PFSK-1 (cell line): ENCODE data around the gene CLN3.

ENCODE experiments used
- FOXP2 ChIP-seq: optimal IDR thresholded peaks from 2 replicates; pipeline ENCODE3; 2011; ENCODE audit warnings: borderline replicate concordance, control low read depth, inconsistent platforms; ENCODE audit not compliant: insufficient read depth; ENCODE audit errors: extremely low read length, extremely low read depth
- POLR2AphosphoS5 ChIP-seq: IDR thresholded peaks from 2 replicates; pipeline ENCODE4 v1.6.1; 2012; ENCODE audit warnings: low read depth, mild to moderate bottlenecking, control low read depth, low read length, moderate library complexity
- SIN3A ChIP-seq: IDR thresholded peaks from 2 replicates; pipeline ENCODE4 v1.6.1; 2012; ENCODE audit warnings: mild to moderate bottlenecking, low read length, moderate library complexity, borderline replicate concordance; ENCODE audit not compliant: insufficient read depth
- TAF1 ChIP-seq: IDR thresholded peaks from 2 replicates; pipeline ENCODE4 v1.6.1; 2012; ENCODE audit warnings: low read length, control low read depth, borderline replicate concordance; ENCODE audit not compliant: insufficient read depth
- TF ChIP-seq, protein P1 (sequence below), 2 experiments: IDR thresholded peaks; 2 replicates each; pipeline versions ENCODE4 v1.6.1 to v1.8.0; 2011 to 2012; ENCODE audit warnings: low read depth in 2 of 2, low read length in 2 of 2, control low read depth in 1 of 2, inconsistent platforms in 1 of 2, mild to moderate bottlenecking in 1 of 2, moderate library complexity in 1 of 2; ENCODE audit not compliant: insufficient read depth in 1 of 2

The CLN3 gene

GRCh38 chr16:28497861-28498599 is 6.2 kb upstream of the CLN3 start:
- TF ChIP-seq FOXP2 (no peak), TAF1 (no peak), POLR2AphosphoS5 (no peak), SIN3A (no peak)
- TF ChIP-seq, protein P1, sequence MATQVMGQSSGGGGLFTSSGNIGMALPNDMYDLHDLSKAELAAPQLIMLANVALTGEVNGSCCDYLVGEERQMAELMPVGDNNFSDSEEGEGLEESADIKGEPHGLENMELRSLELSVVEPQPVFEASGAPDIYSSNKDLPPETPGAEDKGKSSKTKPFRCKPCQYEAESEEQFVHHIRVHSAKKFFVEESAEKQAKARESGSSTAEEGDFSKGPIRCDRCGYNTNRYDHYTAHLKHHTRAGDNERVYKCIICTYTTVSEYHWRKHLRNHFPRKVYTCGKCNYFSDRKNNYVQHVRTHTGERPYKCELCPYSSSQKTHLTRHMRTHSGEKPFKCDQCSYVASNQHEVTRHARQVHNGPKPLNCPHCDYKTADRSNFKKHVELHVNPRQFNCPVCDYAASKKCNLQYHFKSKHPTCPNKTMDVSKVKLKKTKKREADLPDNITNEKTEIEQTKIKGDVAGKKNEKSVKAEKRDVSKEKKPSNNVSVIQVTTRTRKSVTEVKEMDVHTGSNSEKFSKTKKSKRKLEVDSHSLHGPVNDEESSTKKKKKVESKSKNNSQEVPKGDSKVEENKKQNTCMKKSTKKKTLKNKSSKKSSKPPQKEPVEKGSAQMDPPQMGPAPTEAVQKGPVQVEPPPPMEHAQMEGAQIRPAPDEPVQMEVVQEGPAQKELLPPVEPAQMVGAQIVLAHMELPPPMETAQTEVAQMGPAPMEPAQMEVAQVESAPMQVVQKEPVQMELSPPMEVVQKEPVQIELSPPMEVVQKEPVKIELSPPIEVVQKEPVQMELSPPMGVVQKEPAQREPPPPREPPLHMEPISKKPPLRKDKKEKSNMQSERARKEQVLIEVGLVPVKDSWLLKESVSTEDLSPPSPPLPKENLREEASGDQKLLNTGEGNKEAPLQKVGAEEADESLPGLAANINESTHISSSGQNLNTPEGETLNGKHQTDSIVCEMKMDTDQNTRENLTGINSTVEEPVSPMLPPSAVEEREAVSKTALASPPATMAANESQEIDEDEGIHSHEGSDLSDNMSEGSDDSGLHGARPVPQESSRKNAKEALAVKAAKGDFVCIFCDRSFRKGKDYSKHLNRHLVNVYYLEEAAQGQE (IDR thresholded peaks at IDR 0.05; ENCODE audit: insufficient read depth in 1 of 2, low read depth in 2 of 2, low read length in 2 of 2), result no peak

DNA sequence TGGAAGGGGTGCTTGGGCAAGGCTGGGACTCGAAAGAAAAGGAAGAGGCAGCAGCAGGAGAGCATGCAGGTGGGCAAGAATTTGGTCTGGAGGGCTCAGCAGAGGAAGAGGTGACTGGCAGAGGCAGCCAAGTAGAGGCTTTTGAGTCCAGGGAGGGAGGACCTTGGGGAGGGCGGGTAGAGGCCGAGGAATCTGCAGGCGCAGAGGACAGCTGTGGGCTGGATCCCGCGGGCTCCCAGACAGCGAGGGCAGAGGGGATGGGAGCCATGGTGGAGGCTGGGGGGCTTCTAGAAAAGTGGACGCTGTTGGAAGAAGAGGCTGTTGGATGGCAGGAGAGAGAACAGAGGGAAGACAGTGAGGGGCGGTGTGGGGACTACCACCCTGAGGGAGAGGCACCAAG is 5.5 kb upstream of the CLN3 start:
- no peak for TF ChIP-seq SIN3A
- TF ChIP-seq, protein P1 (IDR thresholded peaks at IDR 0.05; ENCODE audit: insufficient read depth in 1 of 2, low read depth in 2 of 2, low read length in 2 of 2), result no peak
- TF ChIP-seq TAF1, result no peak
- TF ChIP-seq POLR2AphosphoS5, result no peak
- TF ChIP-seq FOXP2, result no peak

- TF ChIP-seq FOXP2 (no peak), TAF1 (no peak), SIN3A (no peak), POLR2AphosphoS5 (no peak)
- TF ChIP-seq, protein P1 (IDR thresholded peaks at IDR 0.05; ENCODE audit: insufficient read depth in 1 of 2, low read depth in 2 of 2, low read length in 2 of 2), result no peak
These were observed 5.0 kb upstream of the CLN3 start for GRCh38 chr16:28496844-28497243.

DNA sequence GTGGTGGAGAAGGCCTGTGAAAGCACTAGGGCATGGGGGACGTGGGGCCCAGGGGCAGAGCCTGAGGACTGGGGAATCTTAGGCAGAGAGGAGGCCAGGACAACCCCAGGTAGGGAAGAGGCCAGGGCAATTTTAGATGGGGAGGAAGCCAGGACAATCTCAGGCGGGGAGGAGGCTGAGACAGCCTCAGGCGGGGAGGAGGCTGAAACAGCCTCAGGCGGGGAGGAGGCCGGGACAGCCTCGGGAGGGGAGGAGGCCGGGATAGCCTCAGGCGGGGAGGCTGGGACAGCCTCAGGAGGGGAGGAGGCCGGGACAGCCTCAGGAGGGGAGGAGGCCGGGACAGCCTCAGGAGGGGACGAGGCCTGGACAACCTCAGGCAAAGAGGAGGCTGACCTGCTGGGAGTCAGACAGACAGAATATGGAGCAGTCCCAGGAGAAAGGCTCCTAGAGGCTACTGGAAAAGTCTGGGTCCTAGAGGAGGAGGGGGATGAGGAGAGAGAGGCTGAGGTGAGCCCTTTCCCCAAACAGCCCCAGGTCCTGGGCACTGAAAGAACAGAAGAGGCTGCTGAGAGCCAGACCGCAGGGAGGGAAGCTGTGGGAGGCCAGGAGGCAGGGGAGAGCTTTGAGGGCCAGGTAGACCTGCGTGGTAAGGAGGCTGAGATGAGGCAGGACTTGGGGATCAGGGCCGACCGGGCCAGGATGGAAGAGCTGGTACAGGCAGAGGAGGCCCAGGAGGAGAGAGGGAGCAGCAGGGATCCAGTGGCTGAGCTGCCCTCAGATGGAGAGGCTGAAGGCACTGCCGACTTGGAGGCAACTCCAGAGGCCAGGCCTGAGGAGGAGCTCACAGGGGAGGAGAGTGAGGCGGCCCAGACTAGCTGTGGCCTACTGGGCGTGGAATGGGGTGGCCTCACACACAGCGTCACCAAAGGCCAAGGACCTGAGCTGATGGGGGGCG is 4.2 kb upstream of the CLN3 start:
- no peak for TF ChIP-seq POLR2AphosphoS5
- TF ChIP-seq SIN3A, result no peak
- TF ChIP-seq TAF1, result no peak
- TF ChIP-seq, protein P1 (IDR thresholded peaks at IDR 0.05; ENCODE audit: insufficient read depth in 1 of 2, low read depth in 2 of 2, low read length in 2 of 2), result no peak
- TF ChIP-seq FOXP2, result no peak
